HEK293T (cell line): ENCODE measurements around the gene DUSP9.

Experiments used
- CTCF ChIA-PET: fragments of 350-600 bp; formaldehyde crosslinking; extraction: SDS; loops from one replicate; lab custom pipeline; 2021; ENCODE audit warnings: antibody characterized with exemption, inconsistent platforms; lab: Yijun Ruan, JAX
- POLR2A ChIA-PET: fragments of 350-600 bp; formaldehyde crosslinking; extraction: SDS; loops from one replicate; lab custom pipeline; 2020; ENCODE audit warnings: antibody characterized with exemption, inconsistent platforms; lab: Yijun Ruan, JAX
- DNase-seq: peaks from one replicate; pipeline ENCODE4 v3.0.0; 2012; ENCODE audit warnings: mixed read lengths; ENCODE audit errors: extremely low spot score
- ARNT ChIP-seq: fragments of 450-650 bp; IDR thresholded peaks from 2 replicates; pipeline ENCODE4 v1.6.1; 2017; ENCODE audit warnings: mild to moderate bottlenecking
- BHLHE40 ChIP-seq: fragments of 450-650 bp; IDR thresholded peaks from 2 replicates; pipeline ENCODE4 v1.6.1; 2016; ENCODE audit warnings: mild to moderate bottlenecking, moderate library complexity, borderline replicate concordance
- CTBP1 ChIP-seq: fragments of 450-650 bp; IDR thresholded peaks from 2 replicates; pipeline ENCODE4 v1.6.1; 2016; ENCODE audit warnings: borderline replicate concordance
- ELF4 ChIP-seq: fragments of 450-650 bp; IDR thresholded peaks from 2 replicates; pipeline ENCODE4 v1.6.1; 2017; ENCODE audit warnings: antibody characterized with exemption
- FOXA1 ChIP-seq: fragments of 450-650 bp; IDR thresholded peaks from 2 replicates; pipeline ENCODE4 v1.6.1; 2016; ENCODE audit warnings: mild to moderate bottlenecking
- FOXK2 ChIP-seq: fragments of 450-650 bp; IDR thresholded peaks from 2 replicates; pipeline ENCODE4 v1.6.1; 2016; ENCODE audit warnings: mild to moderate bottlenecking
- FOXM1 ChIP-seq: fragments of 450-650 bp; IDR thresholded peaks from 2 replicates; pipeline ENCODE4 v1.6.1; 2017; ENCODE audit warnings: mild to moderate bottlenecking, borderline replicate concordance
- HDGF ChIP-seq: fragments of 450-650 bp; IDR thresholded peaks from 2 replicates; pipeline ENCODE4 v1.6.1; 2017; ENCODE audit warnings: antibody characterized with exemption, borderline replicate concordance
- L3MBTL2 ChIP-seq: fragments of 450-650 bp; conservative IDR thresholded peaks from 2 replicates; pipeline ENCODE4 v1.6.1; 2016; ENCODE audit warnings: mild to moderate bottlenecking
- LEF1 ChIP-seq: fragments of 450-650 bp; IDR thresholded peaks from 2 replicates; pipeline ENCODE4 v1.6.1; 2017; ENCODE audit warnings: mild to moderate bottlenecking, borderline replicate concordance
- NFRKB ChIP-seq: fragments of 450-650 bp; IDR thresholded peaks from 2 replicates; pipeline ENCODE4 v1.6.1; 2016; ENCODE audit warnings: mild to moderate bottlenecking, moderate library complexity
- PKNOX1 ChIP-seq: fragments of 450-650 bp; IDR thresholded peaks from 2 replicates; pipeline ENCODE4 v1.6.1; 2016
- SP1 ChIP-seq: fragments of 450-650 bp; IDR thresholded peaks from 2 replicates; pipeline ENCODE4 v1.6.1; 2017
- SUZ12 ChIP-seq: fragments of 450-650 bp; IDR thresholded peaks from 2 replicates; pipeline ENCODE4 v1.6.1; 2016; ENCODE audit warnings: mild to moderate bottlenecking
- TARDBP ChIP-seq: fragments of 450-650 bp; IDR thresholded peaks from 2 replicates; pipeline ENCODE4 v1.6.1; 2016
- ZNF384 ChIP-seq: fragments of 450-650 bp; IDR thresholded peaks from 2 replicates; pipeline ENCODE4 v1.6.1; 2016

Gene DUSP9

GRCh38 chrX:153609917-153610835 lies 36.8 kb upstream of the DUSP9 start:
- TF ChIP-seq NFRKB (no peak), BHLHE40 (no peak), L3MBTL2 (peak; percentile 96), FOXM1 (no peak)
- ChIA-PET CTCF (interaction anchor here (0.9 to 3.1 kb wide), 7 partner anchors 10 to 61 kb away, joined by 3 to 21 read pairs (median 4); partner anchors contain the start of gene CCNQ), POLR2A (interaction anchor here (0.7 kb wide), 1 partner anchor 57 kb away, joined by 3 read pairs; no protein-coding TSS in a partner anchor)
- DNase-seq, result peak; percentile 88

GRCh38 chrX:153610836-153611213 lies 36.2 kb upstream of the DUSP9 start:
- ChIA-PET CTCF (interaction anchor here (1.3 to 3.1 kb wide), 3 partner anchors 11 to 57 kb away, joined by 5 to 21 read pairs (median 17); partner anchors contain the start of gene CCNQ), POLR2A (no interaction called here)
- TF ChIP-seq BHLHE40, result no peak
- no peak for TF ChIP-seq NFRKB
- TF ChIP-seq LEF1, result no peak
- no peak for TF ChIP-seq SP1
- TF ChIP-seq FOXA1, result no peak
- no peak for TF ChIP-seq HDGF
- no peak for TF ChIP-seq TARDBP
- TF ChIP-seq FOXK2, result no peak
- no peak for DNase-seq

- CTCF ChIA-PET, result interaction anchor here (3.1 kb wide), 1 partner anchor 56 kb away, joined by 21 read pairs; no protein-coding TSS in a partner anchor
- no peak for TF ChIP-seq ARNT
- TF ChIP-seq ZNF384, result no peak
- TF ChIP-seq ELF4, result no peak
- no peak for TF ChIP-seq CTBP1
- no peak for TF ChIP-seq BHLHE40
- TF ChIP-seq FOXA1, result no peak
- no peak for TF ChIP-seq TARDBP
- no peak for TF ChIP-seq SP1
- no peak for TF ChIP-seq L3MBTL2
- no peak for TF ChIP-seq PKNOX1
- TF ChIP-seq LEF1, result no peak
- TF ChIP-seq SUZ12, result no peak
- DNase-seq, result no peak
- POLR2A ChIA-PET, result no interaction called here
Measured at GRCh38 chrX:153611298-153612095, 35.5 kb upstream of the DUSP9 start.

- ChIA-PET CTCF (interaction anchor here (0.6 kb wide), 1 partner anchor 39 kb away, joined by 3 read pairs; no protein-coding TSS in a partner anchor), POLR2A (no interaction called here)
- DNase-seq, result no peak
- TF ChIP-seq SUZ12 (no peak), L3MBTL2 (no peak), ZNF384 (no peak), LEF1 (no peak), CTBP1 (no peak), BHLHE40 (no peak), NFRKB (no peak)
Measured at GRCh38 chrX:153612413-153612812, 34.6 kb upstream of the DUSP9 start.

- POLR2A ChIA-PET, result no interaction called here
- CTCF ChIA-PET, result interaction anchor here (0.7 to 0.8 kb wide), 2 partner anchors 11 to 53 kb away, joined by 3 to 4 read pairs; no protein-coding TSS in a partner anchor
Measured at GRCh38 chrX:153614818-153615217, 32.2 kb upstream of the DUSP9 start.

More at GRCh38 chrX:153614818-153615217, 32.2 kb upstream of the DUSP9 start:
- TF ChIP-seq ELF4 (no peak), CTBP1 (no peak), TARDBP (no peak), FOXA1 (no peak), LEF1 (no peak), ZNF384 (no peak), ARNT (no peak), PKNOX1 (no peak), SP1 (no peak), BHLHE40 (no peak), FOXM1 (no peak), L3MBTL2 (no peak), NFRKB (no peak), HDGF (no peak), FOXK2 (no peak), SUZ12 (no peak)
- DNase-seq, result no peak
